ENCODE data around the gene TOM1L1.

Gene TOM1L1

GRCh38 chr17:54996441-54996840 lies 95.8 kb downstream of the TOM1L1 start:
- H3K4me3 ChIP-seq (ENCODE audit: low read length in 2 of 2), result no peak overlapping the region
- H3K27me3 ChIP-seq (ENCODE audit: control insufficient read depth in 3 of 3, insufficient read depth in 3 of 3, low read depth in 1 of 3, low read length in 3 of 3), result no peaks in the 10 kb centered on the region
- no peak overlapping the region for H3K4ac ChIP-seq (ENCODE audit: low read length)
- H3K36me3 ChIP-seq (replicated peaks in 1 of 2; ENCODE audit: control insufficient read depth in 2 of 2, insufficient read depth in 2 of 2, low read length in 2 of 2), result peaks cover 0 to 44% of the 10 kb centered on the region in 2 donors
- no peaks in the 10 kb centered on the region for H3K4me1 ChIP-seq (ENCODE audit: control insufficient read depth in 2 of 2, insufficient read depth in 1 of 2, low read depth in 1 of 2, low read length in 2 of 2)
- no CpG with 5 or more reads among the region's 1 CpG for WGBS, 2 donors (ENCODE audit: extremely low coverage in 2 of 2, insufficient read length in 2 of 2, insufficient replicate concordance in 1 of 2)
- no peaks in the 10 kb centered on the region for H3K79me1 ChIP-seq (ENCODE audit: low read depth, low read length)
- no peak overlapping the region for H4K91ac ChIP-seq (ENCODE audit: low read depth, low read length, poor library complexity)
- H3K18ac ChIP-seq (ENCODE audit: low read length), result no peak overlapping the region
- no peak overlapping the region for H3K14ac ChIP-seq (ENCODE audit: low read length)
- no peak overlapping the region for H3K27ac ChIP-seq (replicated peaks; ENCODE audit: low read length)
- no peak overlapping the region for H2AK5ac ChIP-seq (ENCODE audit: low read depth, low read length)
- H2BK15ac ChIP-seq (ENCODE audit: low read length), result no peak overlapping the region
- no peak overlapping the region for H2AFZ ChIP-seq (ENCODE audit: low read length)
- no peak overlapping the region for H2BK120ac ChIP-seq (ENCODE audit: low read depth, low read length)
- no peaks in the 10 kb centered on the region for H3K9me3 ChIP-seq (replicated peaks in 1 of 2; ENCODE audit: control insufficient read depth in 2 of 2, insufficient read depth in 1 of 2, low read depth in 1 of 2, low read length in 2 of 2)
- no peak overlapping the region for H3K4me2 ChIP-seq (ENCODE audit: insufficient read depth, low read length, poor library complexity, severe bottlenecking)
- DNase-seq (ENCODE audit: low spot score), result no peak
- H3K23ac ChIP-seq (ENCODE audit: low read depth, low read length, poor library complexity), result no peak overlapping the region
- H4K8ac ChIP-seq (ENCODE audit: low read depth, low read length), result no peak overlapping the region
- no peak overlapping the region for H2BK5ac ChIP-seq (ENCODE audit: low read length)
- no peak overlapping the region for H3K9ac ChIP-seq (ENCODE audit: low read depth, low read length, poor library complexity)
- no peak overlapping the region for H2BK12ac ChIP-seq (ENCODE audit: low read length)

DNA sequence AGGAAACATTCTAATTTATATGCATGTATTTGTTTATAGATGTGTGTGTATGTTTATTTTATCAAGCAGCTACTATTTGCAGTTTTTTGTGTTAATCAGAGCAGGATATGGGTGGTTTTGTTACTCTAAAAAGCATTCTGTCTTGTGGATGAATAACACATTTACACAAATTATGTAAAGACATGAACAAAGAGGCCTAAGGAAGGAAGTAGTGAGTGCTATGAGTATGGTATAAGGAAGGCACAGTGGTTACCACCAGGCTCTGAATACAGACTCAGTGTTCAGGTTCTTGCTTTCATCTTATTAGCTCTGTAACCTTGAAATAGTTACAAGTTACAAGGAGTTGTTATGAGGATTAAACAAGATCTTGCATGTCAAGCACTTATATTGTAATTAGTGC lies 101.8 kb downstream of the TOM1L1 start:
- Histone ChIP-seq H3K9me3 (replicated peaks in 1 of 2; ENCODE audit: control insufficient read depth in 2 of 2, insufficient read depth in 1 of 2, low read depth in 1 of 2, low read length in 2 of 2) (no peaks in the 10 kb centered on the region), H4K91ac (ENCODE audit: low read depth, low read length, poor library complexity) (no peak overlapping the region), H3K27me3 (ENCODE audit: control insufficient read depth in 3 of 3, insufficient read depth in 3 of 3, low read depth in 1 of 3, low read length in 3 of 3) (no peaks in the 10 kb centered on the region), H3K36me3 (replicated peaks in 1 of 2; ENCODE audit: control insufficient read depth in 2 of 2, insufficient read depth in 2 of 2, low read length in 2 of 2) (peaks cover 0 to 46% of the 10 kb centered on the region in 2 donors), H3K9ac (ENCODE audit: low read depth, low read length, poor library complexity) (no peak overlapping the region), H3K4me1 (ENCODE audit: control insufficient read depth in 2 of 2, insufficient read depth in 1 of 2, low read depth in 1 of 2, low read length in 2 of 2) (no peaks in the 10 kb centered on the region), H3K79me1 (ENCODE audit: low read depth, low read length) (no peaks in the 10 kb centered on the region), H2AK5ac (ENCODE audit: low read depth, low read length) (no peak overlapping the region), H3K18ac (ENCODE audit: low read length) (no peak overlapping the region), H4K8ac (ENCODE audit: low read depth, low read length) (no peak overlapping the region), H3K4me3 (ENCODE audit: low read length in 2 of 2) (no peak overlapping the region), H2AFZ (ENCODE audit: low read length) (no peak overlapping the region), H3K27ac (replicated peaks; ENCODE audit: low read length) (no peak overlapping the region), H3K4ac (ENCODE audit: low read length) (no peak overlapping the region), H2BK120ac (ENCODE audit: low read depth, low read length) (no peak overlapping the region), H2BK12ac (ENCODE audit: low read length) (no peak overlapping the region), H3K23ac (ENCODE audit: low read depth, low read length, poor library complexity) (no peak overlapping the region), H3K4me2 (ENCODE audit: insufficient read depth, low read length, poor library complexity, severe bottlenecking) (no peak overlapping the region), H2BK5ac (ENCODE audit: low read length) (no peak overlapping the region), H2BK15ac (ENCODE audit: low read length) (no peak overlapping the region), H3K14ac (ENCODE audit: low read length) (no peak overlapping the region)
- no peak for DNase-seq (ENCODE audit: low spot score)

GRCh38 chr17:55004484-55004883 lies 103.8 kb downstream of the TOM1L1 start:
- H2BK120ac ChIP-seq (ENCODE audit: low read depth, low read length), result no peak overlapping the region
- H4K91ac ChIP-seq (ENCODE audit: low read depth, low read length, poor library complexity), result no peak overlapping the region
- H3K9me3 ChIP-seq (replicated peaks in 1 of 2; ENCODE audit: control insufficient read depth in 2 of 2, insufficient read depth in 1 of 2, low read depth in 1 of 2, low read length in 2 of 2), result no peaks in the 10 kb centered on the region
- no peak overlapping the region for H3K18ac ChIP-seq (ENCODE audit: low read length)
- no peak overlapping the region for H2BK15ac ChIP-seq (ENCODE audit: low read length)
- no peak overlapping the region for H3K4ac ChIP-seq (ENCODE audit: low read length)
- H2BK12ac ChIP-seq (ENCODE audit: low read length), result no peak overlapping the region
- H4K8ac ChIP-seq (ENCODE audit: low read depth, low read length), result no peak overlapping the region
- H2BK5ac ChIP-seq (ENCODE audit: low read length), result no peak overlapping the region
- H3K4me3 ChIP-seq (ENCODE audit: low read length in 2 of 2), result no peak overlapping the region
- no peaks in the 10 kb centered on the region for H3K27me3 ChIP-seq (ENCODE audit: control insufficient read depth in 3 of 3, insufficient read depth in 3 of 3, low read depth in 1 of 3, low read length in 3 of 3)
- no peaks in the 10 kb centered on the region for H3K79me1 ChIP-seq (ENCODE audit: low read depth, low read length)
- no peak for DNase-seq (ENCODE audit: low spot score)
- no peak overlapping the region for H3K4me2 ChIP-seq (ENCODE audit: insufficient read depth, low read length, poor library complexity, severe bottlenecking)
- no CpG with 5 or more reads among the region's 5 CpGs for WGBS, 2 donors (ENCODE audit: extremely low coverage in 2 of 2, insufficient read length in 2 of 2, insufficient replicate concordance in 1 of 2)
- no peak overlapping the region for H3K14ac ChIP-seq (ENCODE audit: low read length)
- H3K4me1 ChIP-seq (ENCODE audit: control insufficient read depth in 2 of 2, insufficient read depth in 1 of 2, low read depth in 1 of 2, low read length in 2 of 2), result no peaks in the 10 kb centered on the region
- no peak overlapping the region for H3K27ac ChIP-seq (replicated peaks; ENCODE audit: low read length)
- no peak overlapping the region for H3K9ac ChIP-seq (ENCODE audit: low read depth, low read length, poor library complexity)
- H2AFZ ChIP-seq (ENCODE audit: low read length), result no peak overlapping the region
- no peak overlapping the region for H2AK5ac ChIP-seq (ENCODE audit: low read depth, low read length)
- peaks cover 2 to 52% of the 10 kb centered on the region in 2 donors for H3K36me3 ChIP-seq (replicated peaks in 1 of 2; ENCODE audit: control insufficient read depth in 2 of 2, insufficient read depth in 2 of 2, low read length in 2 of 2)
- no peak overlapping the region for H3K23ac ChIP-seq (ENCODE audit: low read depth, low read length, poor library complexity)

GRCh38 chr17:55005520-55005919 lies 104.9 kb downstream of the TOM1L1 start:
- no CpG with 5 or more reads among the region's 1 CpG for WGBS, 2 donors (ENCODE audit: extremely low coverage in 2 of 2, insufficient read length in 2 of 2, insufficient replicate concordance in 1 of 2)

More at GRCh38 chr17:55005520-55005919, 104.9 kb downstream of the TOM1L1 start:
- Histone ChIP-seq H2BK15ac (ENCODE audit: low read length) (no peak overlapping the region), H3K14ac (ENCODE audit: low read length) (no peak overlapping the region), H2AFZ (ENCODE audit: low read length) (no peak overlapping the region), H3K4me2 (ENCODE audit: insufficient read depth, low read length, poor library complexity, severe bottlenecking) (no peak overlapping the region), H3K4me1 (ENCODE audit: control insufficient read depth in 2 of 2, insufficient read depth in 1 of 2, low read depth in 1 of 2, low read length in 2 of 2) (no peaks in the 10 kb centered on the region), H3K18ac (ENCODE audit: low read length) (no peak overlapping the region), H2AK5ac (ENCODE audit: low read depth, low read length) (no peak overlapping the region), H2BK120ac (ENCODE audit: low read depth, low read length) (no peak overlapping the region), H3K9ac (ENCODE audit: low read depth, low read length, poor library complexity) (no peak overlapping the region), H2BK5ac (ENCODE audit: low read length) (no peak overlapping the region), H3K9me3 (replicated peaks in 1 of 2; ENCODE audit: control insufficient read depth in 2 of 2, insufficient read depth in 1 of 2, low read depth in 1 of 2, low read length in 2 of 2) (no peaks in the 10 kb centered on the region), H4K8ac (ENCODE audit: low read depth, low read length) (no peak overlapping the region), H2BK12ac (ENCODE audit: low read length) (no peak overlapping the region), H3K4ac (ENCODE audit: low read length) (no peak overlapping the region), H3K27ac (replicated peaks; ENCODE audit: low read length) (no peak overlapping the region), H3K23ac (ENCODE audit: low read depth, low read length, poor library complexity) (no peak overlapping the region), H3K4me3 (ENCODE audit: low read length in 2 of 2) (no peak overlapping the region), H3K79me1 (ENCODE audit: low read depth, low read length) (no peaks in the 10 kb centered on the region), H3K27me3 (ENCODE audit: control insufficient read depth in 3 of 3, insufficient read depth in 3 of 3, low read depth in 1 of 3, low read length in 3 of 3) (no peaks in the 10 kb centered on the region), H4K91ac (ENCODE audit: low read depth, low read length, poor library complexity) (no peak overlapping the region), H3K36me3 (replicated peaks in 1 of 2; ENCODE audit: control insufficient read depth in 2 of 2, insufficient read depth in 2 of 2, low read length in 2 of 2) (peaks cover 2 to 43% of the 10 kb centered on the region in 2 donors)
- DNase-seq (ENCODE audit: low spot score), result no peak

All from neuronal stem cell (in vitro differentiated cells).